IMR-90 (cell line): ENCODE measurements around the gene AS3MT. TPM values are rescaled to one million over a fixed set of nuclear protein-coding genes. Genes with fewer than 3 reads are reported as not detected.

ENCODE experiments used
- ATAC-seq: fragments of 200-7000 bp; cut with Tn5 transposase; 2 replicates; pipeline ENCODE4 v1.9.1; 2020; ENCODE audit warnings: low read depth, mild to moderate bottlenecking, moderate library complexity
- BruUV-seq: library from RNA; stranded (reverse); fragments of 400-500 nt; replicated peaks from 2 replicates; lab custom pipeline; 2021; lab: Mats Ljungman, UMichigan
- CTCF ChIA-PET: fragments of 300-600 bp; formaldehyde crosslinking; extraction: SDS; loops from one replicate; lab custom pipeline; 2021; ENCODE audit warnings: antibody characterized with exemption; lab: Yijun Ruan, JAX
- POLR2A ChIA-PET: fragments of 300-600 bp; sonication (Branson Sonifier 250); formaldehyde crosslinking; loops from one replicate; lab custom pipeline; 2022; ENCODE audit warnings: antibody characterized with exemption; ENCODE audit not compliant: unreplicated experiment; lab: Charles Lee
- DNase-seq: peaks from one replicate; pipeline ENCODE4 v3.0.0; 2013
- H2AFZ ChIP-seq: replicated peaks from 2 replicates; pipeline ENCODE3; 2013; ENCODE audit warnings: low read length, mild to moderate bottlenecking; ENCODE audit not compliant: poor library complexity
- H2AK5ac ChIP-seq: 2 replicates; pipeline ENCODE4 v1.6.1; 2013; ENCODE audit warnings: low read depth, low read length, inconsistent platforms
- H2AK9ac ChIP-seq: replicated peaks from 2 replicates; pipeline ENCODE3; 2013; ENCODE audit warnings: mild to moderate bottlenecking, low read depth, low read length, moderate library complexity; ENCODE audit not compliant: poor library complexity
- H2BK120ac ChIP-seq: 2 replicates; pipeline ENCODE4 v1.6.1; 2013; ENCODE audit warnings: low read depth, low read length, inconsistent platforms
- H2BK15ac ChIP-seq: 3 replicates; pipeline ENCODE4 v1.6.1; 2013; ENCODE audit warnings: low read depth, low read length, inconsistent platforms
- H2BK20ac ChIP-seq: 2 replicates; pipeline ENCODE4 v1.6.1; 2013; ENCODE audit warnings: low read depth, mild to moderate bottlenecking, inconsistent platforms, low read length, moderate library complexity
- H2BK5ac ChIP-seq: 2 replicates; pipeline ENCODE4 v1.6.1; 2013; ENCODE audit warnings: mild to moderate bottlenecking, low read depth, low read length, inconsistent platforms; ENCODE audit not compliant: poor library complexity, severe bottlenecking
- H3K14ac ChIP-seq: replicated peaks from 2 replicates; pipeline ENCODE4 v1.6.1; 2013; ENCODE audit warnings: low read depth, low read length, inconsistent platforms
- H3K18ac ChIP-seq: 2 replicates; pipeline ENCODE4 v1.6.1; 2013; ENCODE audit warnings: low read depth, low read length, control low read depth
- H3K23ac ChIP-seq: 2 replicates; pipeline ENCODE4 v1.6.1; 2013; ENCODE audit warnings: low read depth, low read length, inconsistent platforms
- H3K27ac ChIP-seq: 2 replicates; pipeline ENCODE4 v1.5.1; 2013; ENCODE audit warnings: mild to moderate bottlenecking, control low read depth, low read length; ENCODE audit not compliant: insufficient read depth
- H3K27me3 ChIP-seq: 2 replicates; pipeline ENCODE4 v1.6.1; 2013; ENCODE audit warnings: low read length; ENCODE audit not compliant: control insufficient read depth, insufficient read depth
- H3K36me3 ChIP-seq: 2 replicates; pipeline ENCODE4 v1.6.1; 2013; ENCODE audit warnings: low read length, mixed read lengths; ENCODE audit not compliant: control insufficient read depth, insufficient read depth
- H3K4ac ChIP-seq: 2 replicates; pipeline ENCODE4 v1.6.1; 2013; ENCODE audit warnings: low read depth, low read length, inconsistent platforms
- H3K4me1 ChIP-seq: 2 replicates; pipeline ENCODE4 v1.6.1; 2013; ENCODE audit warnings: low read length, mixed read lengths; ENCODE audit not compliant: control insufficient read depth, insufficient read depth
- H3K4me2 ChIP-seq: 2 replicates; pipeline ENCODE4 v1.6.1; 2013; ENCODE audit warnings: low read depth, mild to moderate bottlenecking, control low read depth, low read length, moderate library complexity
- H3K4me3 ChIP-seq: 2 replicates; pipeline ENCODE4 v1.5.1; 2013; ENCODE audit warnings: low read depth, mild to moderate bottlenecking, control low read depth, low read length, moderate library complexity; ENCODE audit not compliant: insufficient read depth
- H3K56ac ChIP-seq: 2 replicates; pipeline ENCODE4 v1.6.1; 2013; ENCODE audit warnings: low read length, inconsistent platforms; ENCODE audit not compliant: insufficient read depth; ENCODE audit errors: extremely low read depth
- H3K79me1 ChIP-seq, 2 experiments: 2 replicates each; pipeline ENCODE4 v1.6.1; 2013; ENCODE audit warnings: low read length in 2 of 2, inconsistent platforms in 1 of 2, low read depth in 1 of 2
- H3K9ac ChIP-seq: 2 replicates; pipeline ENCODE4 v1.6.1; 2013; ENCODE audit warnings: low read depth, low read length, control low read depth
- H3K9me1 ChIP-seq: 2 replicates; pipeline ENCODE4 v1.6.1; 2013; ENCODE audit warnings: low read length, inconsistent platforms; ENCODE audit not compliant: insufficient read depth
- H3K9me3 ChIP-seq: 2 replicates; pipeline ENCODE4 v1.6.1; 2013; ENCODE audit warnings: low read length; ENCODE audit not compliant: control insufficient read depth, insufficient read depth
- H4K20me1 ChIP-seq: 2 replicates; pipeline ENCODE4 v1.6.1; 2013; ENCODE audit warnings: low read length, inconsistent platforms; ENCODE audit not compliant: insufficient read depth
- H4K5ac ChIP-seq: 2 replicates; pipeline ENCODE4 v1.6.1; 2013; ENCODE audit warnings: mild to moderate bottlenecking, low read depth, low read length, control low read depth
- H4K8ac ChIP-seq, 2 experiments: 2 replicates each; pipeline ENCODE4 v1.6.1; 2013; ENCODE audit warnings: low read depth in 2 of 2, low read length in 2 of 2, control low read depth in 1 of 2, inconsistent platforms in 1 of 2
- H4K91ac ChIP-seq: 2 replicates; pipeline ENCODE4 v1.6.1; 2013; ENCODE audit warnings: low read depth, low read length, inconsistent platforms; ENCODE audit not compliant: insufficient read depth
- MAZ ChIP-seq: IDR thresholded peaks from 2 replicates; pipeline ENCODE4 v1.6.1; 2012; ENCODE audit warnings: low read depth, mild to moderate bottlenecking, low read length, improper control_type of control experiment, moderate library complexity, borderline replicate concordance
- NFE2L2 ChIP-seq: fragments of 150-350 bp; IDR thresholded peaks from 2 replicates; pipeline ENCODE4 v1.6.1; 2016; ENCODE audit warnings: low read depth, mild to moderate bottlenecking, low read length
- RCOR1 ChIP-seq: IDR thresholded peaks from 2 replicates; pipeline ENCODE4 v1.6.1; 2012; ENCODE audit warnings: mild to moderate bottlenecking, low read length, improper control_type of control experiment; ENCODE audit not compliant: insufficient replicate concordance
- WGBS, 2 experiments: methylation state at CpG; one replicate each; pipeline versions ENCODE4 v1.1.5 to v1.1.7; 2013; ENCODE audit warnings: missing lambda C conversion rate in 2 of 2; ENCODE audit not compliant: insufficient read length in 1 of 2; ENCODE audit errors: extremely low coverage in 2 of 2; 5-methylcytosine and 5-hydroxymethylcytosine counted together
- dilution Hi-C: fragments of 300-500 bp; cut with HindIII; formaldehyde crosslinking; loops from one replicate; pipeline ENCODE4 v1.14.3; 2018; ENCODE audit warnings: low sequenced_read_pairs; ENCODE audit not compliant: unreplicated experiment
- in situ Hi-C: fragments of 300-500 bp; cut with MboI; formaldehyde crosslinking; loops from 3 replicates; pipeline ENCODE4 v1.14.3; 2019; ENCODE audit warnings: low sequenced_read_pairs, inconsistent platforms, mixed read lengths
- intact Hi-C: fragments of 100-400 bp; cut with micrococcal nuclease; formaldehyde crosslinking; loops from 2 replicates; pipeline ENCODE4 v1.10.0; 2022
- polyA plus RNA-seq, 3 experiments: library from polyadenylated mRNA; depleted of rRNA; stranded (reverse); fragments of >200 nt; gene quantifications; 2 replicates each; pipeline ENCODE4 v1.2.3, GENCODE V29; 2012; ENCODE audit warnings: low replicate concordance in 1 of 3
- total RNA-seq: library from RNA; depleted of rRNA; stranded (reverse); fragments of >200 nt; gene quantifications from 2 replicates; pipeline ENCODE4 v1.2.3, GENCODE V29; 2012

The AS3MT gene
- total and polyA plus RNA-seq, 2 of the 4 experiments (the other 2 are of a cell fraction): 2.7 to 3.6 TPM

DNA sequence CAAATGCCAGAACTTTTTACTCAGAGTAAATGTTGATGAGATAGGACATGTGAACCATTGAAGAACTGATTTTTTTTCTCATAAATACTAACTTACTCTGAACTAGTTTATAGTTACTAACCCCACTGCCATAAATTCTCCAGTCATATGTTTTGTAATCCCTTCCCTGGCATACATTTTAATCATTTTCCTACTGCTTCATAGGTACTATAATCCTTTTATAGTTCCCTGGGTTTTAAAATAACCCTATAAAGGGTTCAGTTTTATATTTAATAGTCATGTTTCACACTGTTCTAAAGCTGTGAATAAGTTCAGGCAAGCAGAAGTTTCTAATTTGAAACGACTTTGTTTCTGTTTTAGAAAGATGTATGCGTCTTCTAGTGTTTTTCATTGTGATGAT is 77.7 kb downstream of the AS3MT start:
- ATAC-seq (no peak), DNase-seq (no peak)
- Histone ChIP-seq H3K9me3 (no peaks in the 10 kb centered on the region), H3K4me1 (peaks cover 5% of the 10 kb centered on the region), H2AK9ac (no peak overlapping the region), H3K4me3 (no peak overlapping the region), H4K8ac (no peak overlapping the region), H3K9ac (no peak overlapping the region), H2AK5ac (no peak overlapping the region), H3K4me2 (no peak overlapping the region), H4K5ac (no peak overlapping the region), H3K4ac (no peak overlapping the region), H3K18ac (no peak overlapping the region), H3K27ac (no peak overlapping the region), H2BK5ac (no peak overlapping the region), H3K27me3 (no peaks in the 10 kb centered on the region), H3K79me1 (peaks cover 10 to 50% of the 10 kb centered on the region in 2 experiments), H3K23ac (no peak overlapping the region), H2BK15ac (no peak overlapping the region), H3K36me3 (no peaks in the 10 kb centered on the region), H3K14ac (no peak overlapping the region), H2AFZ (no peak overlapping the region), H2BK120ac (no peak overlapping the region), H3K9me1 (peaks cover 9% of the 10 kb centered on the region; the same call in 1 of the 2 replicates), H3K56ac (no peak overlapping the region), H4K91ac (no peak overlapping the region), H2BK20ac (no peak overlapping the region), H4K20me1 (peaks cover 12% of the 10 kb centered on the region)
- dilution Hi-C loops (no loop called here), intact Hi-C loops (no loop called here), in situ Hi-C loops (no loop called here)
- BruUV-seq: no TSS peak
- WGBS, 2 experiments: 100% methylated on average over 1 of the region's 2 CpGs; no CpG with 5 or more reads in 1 of the 2 experiments
- CTCF ChIA-PET: no interaction called here
- TF ChIP-seq NFE2L2 (no peak), RCOR1 (no peak), MAZ (no peak)
- POLR2A ChIA-PET: no interaction called here
